Endothelial cell (in vitro differentiated cells): Measurements from ENCODE around the gene PLPPR2. TPM values are rescaled to one million over a fixed set of nuclear protein-coding genes. Genes with fewer than 3 reads are reported as not detected.

ENCODE experiments used
- DNase-seq: peaks from one replicate; pipeline ENCODE4 v3.0.0; 2021; ENCODE audit warnings: low spot score
- H3K27ac Mint-ChIP-seq: one replicate; pipeline ENCODE4 v1.8.0; 2021; ENCODE audit warnings: mixed read lengths, inconsistent platforms; ENCODE audit not compliant: unreplicated experiment
- H3K27me3 Mint-ChIP-seq: one replicate; pipeline ENCODE4 v1.8.0; 2021; ENCODE audit warnings: mild to moderate bottlenecking, moderate library complexity, mixed read lengths, inconsistent platforms; ENCODE audit not compliant: unreplicated experiment
- H3K36me3 Mint-ChIP-seq: one replicate; pipeline ENCODE4 v1.8.0; 2021; ENCODE audit warnings: mild to moderate bottlenecking, low read depth, mixed read lengths, inconsistent platforms; ENCODE audit not compliant: unreplicated experiment
- H3K4me1 Mint-ChIP-seq: one replicate; pipeline ENCODE4 v1.8.0; 2021; ENCODE audit warnings: mild to moderate bottlenecking, mixed read lengths, inconsistent platforms; ENCODE audit not compliant: unreplicated experiment
- H3K4me3 Mint-ChIP-seq: one replicate; pipeline ENCODE4 v1.8.0; 2021; ENCODE audit warnings: mild to moderate bottlenecking, mixed read lengths, inconsistent platforms; ENCODE audit not compliant: unreplicated experiment
- H3K9me3 Mint-ChIP-seq: one replicate; pipeline ENCODE4 v1.8.0; 2021; ENCODE audit warnings: mixed read lengths, inconsistent platforms; ENCODE audit not compliant: unreplicated experiment
- CTCF ChIP-seq: fragments of 200-600 bp; sonication (generic); IDR thresholded peaks from one replicate; pipeline ENCODE4 v1.5.0; 2021; ENCODE audit warnings: antibody characterized with exemption; ENCODE audit not compliant: unreplicated experiment
- total RNA-seq: library from RNA; stranded (reverse); fragmentation: NEBNext Ultra II Directional; extraction: Animal tissue kit (Norgen Biotek cat#: 25700); gene quantifications from one replicate; pipeline ENCODE4 v1.2.1, GENCODE V29; 2021; ENCODE audit not compliant: unreplicated experiment

The PLPPR2 gene
- total RNA-seq, 1 donor from 2014 or later, result 13.7 TPM

GRCh38 chr19:11414544-11414943, 59.3 kb downstream of the PLPPR2 start:
- H3K9me3 Mint-ChIP-seq, result no peaks in the 10 kb centered on the region
- H3K27me3 Mint-ChIP-seq, result peaks cover 10% of the 10 kb centered on the region
- H3K4me3 Mint-ChIP-seq, result no peak overlapping the region
- DNase-seq, result no peak
- H3K36me3 Mint-ChIP-seq, result no peaks in the 10 kb centered on the region
- H3K27ac Mint-ChIP-seq, result no peak overlapping the region
- H3K4me1 Mint-ChIP-seq, result no peaks in the 10 kb centered on the region
- no peak for TF ChIP-seq CTCF

Other genes with a start within 250 kb of the PLPPR2 start
- gene SPC24, start 199.7 kb upstream of the PLPPR2 start, total RNA-seq, result 17.0 TPM
- 103 TPM for gene KANK2, start 157.9 kb upstream of the PLPPR2 start, total RNA-seq
- gene ANGPTL8, start 115.8 kb upstream of the PLPPR2 start, total RNA-seq, result not detected
- 411 TPM for gene DOCK6, start 92.9 kb upstream of the PLPPR2 start, total RNA-seq
- gene TSPAN16, start 59.3 kb upstream of the PLPPR2 start, total RNA-seq, result not detected
- gene RAB3D, start 15.8 kb upstream of the PLPPR2 start, total RNA-seq, result 76.0 TPM
- gene TMEM205, start 9.2 kb upstream of the PLPPR2 start, total RNA-seq, result 68.9 TPM
- 22.3 TPM for gene CCDC159, start 8.9 kb upstream of the PLPPR2 start, total RNA-seq
- gene SWSAP1, start 19.2 kb downstream of the PLPPR2 start, total RNA-seq, result 3.3 TPM
- 18.4 TPM for gene EPOR, start 28.9 kb downstream of the PLPPR2 start, total RNA-seq
- gene RGL3, start 63.9 kb downstream of the PLPPR2 start, total RNA-seq, result 0.69 TPM
- 0.64 TPM for gene ODAD3, start 79.7 kb downstream of the PLPPR2 start, total RNA-seq
- 466 TPM for gene PRKCSH, start 80.2 kb downstream of the PLPPR2 start, total RNA-seq
- gene ELAVL3, start 125.6 kb downstream of the PLPPR2 start, total RNA-seq, result 0.54 TPM
- 7.7 TPM for gene ZNF653, start 150.4 kb downstream of the PLPPR2 start, total RNA-seq
- gene ECSIT, start 173.7 kb downstream of the PLPPR2 start, total RNA-seq, result 16.7 TPM
- gene CNN1, start 183.4 kb downstream of the PLPPR2 start, total RNA-seq, result 1.5 TPM
- gene ELOF1, start 203.8 kb downstream of the PLPPR2 start, total RNA-seq, result 44.0 TPM
- 0.95 TPM for gene ACP5, start 222.2 kb downstream of the PLPPR2 start, total RNA-seq
- gene ZNF627, start 242.1 kb downstream of the PLPPR2 start, total RNA-seq, result 21.9 TPM